ENCODE results near the gene SLC16A10. TPM values are rescaled to one million over a fixed set of nuclear protein-coding genes. Genes with fewer than 3 reads are reported as not detected.

SLC16A10 gene
- total and polyA plus RNA-seq, 2 of the 8 experiments (the other 6 are each of a cell fraction or from before 2014, with no cell fraction given) = 18.6 to 23.2 TPM

DNA sequence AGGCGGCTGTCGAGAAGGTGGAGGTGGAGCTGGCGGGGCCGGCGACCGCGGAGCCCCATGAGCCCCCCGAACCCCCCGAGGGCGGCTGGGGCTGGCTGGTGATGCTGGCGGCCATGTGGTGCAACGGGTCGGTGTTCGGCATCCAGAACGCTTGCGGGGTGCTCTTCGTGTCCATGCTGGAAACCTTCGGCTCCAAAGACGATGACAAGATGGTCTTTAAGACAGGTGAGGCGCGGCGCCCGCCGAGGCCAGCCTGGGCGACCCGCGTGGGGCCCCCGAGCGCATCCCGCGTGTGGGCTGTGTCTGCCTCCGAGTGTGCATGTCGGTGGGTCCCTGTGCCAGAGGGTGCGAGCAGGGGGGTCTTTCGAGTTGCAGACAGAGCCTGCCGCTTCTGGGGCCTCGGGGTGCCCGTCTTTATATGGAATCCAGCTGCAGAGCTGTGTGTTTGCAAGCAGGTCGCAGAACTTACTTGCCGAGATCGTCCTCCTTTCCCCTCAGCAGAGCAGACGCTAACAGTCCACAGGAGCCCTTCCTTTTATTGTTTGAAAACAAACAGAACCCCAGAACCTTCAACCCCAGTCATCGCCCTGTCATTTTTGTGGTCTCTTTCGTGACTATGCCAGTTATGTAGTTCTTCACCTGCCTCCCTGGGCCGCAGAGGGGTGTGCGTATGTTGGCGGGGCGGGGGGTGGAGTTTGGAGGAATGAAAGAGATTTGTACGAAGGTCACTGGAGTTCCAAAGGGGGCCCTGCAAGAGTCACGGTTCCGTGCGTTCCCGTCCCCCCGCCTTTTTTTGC is 766 bp downstream of the SLC16A10 start (continued):
- TF ChIP-seq KDM1A (IDR thresholded peaks at IDR 0.05; ENCODE audit: borderline replicate concordance, low read length) (no peak), CBX8 (IDR thresholded peaks at IDR 0.05; ENCODE audit: borderline replicate concordance, low read depth, low read length) (no peak), TAF1 (IDR thresholded peaks at IDR 0.05; ENCODE audit: low read depth, low read length) (peak; percentile 19; the same call in 1 of the 2 replicates), EP300 (IDR thresholded peaks at IDR 0.05; ENCODE audit: borderline replicate concordance in 1 of 2, low read depth in 2 of 2, low read length in 2 of 2) (no peak), BCL11A (IDR thresholded peaks at IDR 0.05; ENCODE audit: low read depth in 2 of 2, low read length in 2 of 2) (no peak)
